Measurements from ENCODE around the gene SELL. TPM values are rescaled to one million over a fixed set of nuclear protein-coding genes. Genes with fewer than 3 reads are reported as not detected.

SELL gene
- total RNA-seq (2022; extraction: Qiagen RNA extraction): 0.14 to 0.36 TPM (median 0.19 TPM) in 5 replicates

DNA sequence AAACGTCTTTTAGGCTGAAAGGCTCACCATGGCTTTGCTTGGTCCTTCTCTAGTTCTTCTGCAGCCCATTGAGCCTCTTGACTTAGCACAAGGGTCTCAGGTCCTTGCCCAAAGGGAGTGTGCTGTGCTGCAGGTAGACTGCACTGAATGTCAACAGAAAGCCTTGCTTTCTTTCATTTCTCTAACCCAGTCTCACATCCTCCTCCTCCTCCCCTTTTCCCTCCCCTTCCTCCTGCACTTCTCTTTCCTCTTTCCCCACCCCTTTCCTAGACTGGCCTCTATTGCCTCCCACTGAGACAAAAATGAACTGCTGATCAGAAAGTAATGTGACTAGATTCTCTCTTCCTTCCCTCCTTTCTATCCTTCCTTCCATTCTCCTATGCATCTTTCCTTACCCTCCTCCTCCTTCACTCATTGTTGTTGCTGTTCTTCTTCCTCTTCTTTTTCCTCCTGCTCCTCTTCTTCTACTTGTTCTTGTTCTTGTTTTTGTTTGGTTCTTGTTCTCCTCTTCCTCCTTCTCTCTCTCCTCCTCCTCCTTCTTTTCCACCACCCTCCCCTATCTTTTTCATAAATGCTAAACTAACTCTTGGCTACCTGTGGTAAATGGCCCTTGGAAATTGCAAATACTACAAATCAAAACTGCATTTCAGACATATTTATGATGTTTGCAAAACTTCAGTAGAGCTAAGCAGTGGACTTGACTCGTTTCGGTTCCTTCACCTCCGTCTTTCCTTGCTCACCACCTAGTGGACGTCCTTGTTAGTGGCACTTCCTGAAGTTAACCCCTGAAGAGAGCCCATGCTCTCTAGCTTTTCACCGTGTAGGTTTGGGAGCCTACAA, at the start of gene SELL:
Gene SELL, minus strand, starts transcription at position 152 of the 840 bp plus-strand sequence. Its CDS starts 122 bp downstream, at position 30.

DNA sequence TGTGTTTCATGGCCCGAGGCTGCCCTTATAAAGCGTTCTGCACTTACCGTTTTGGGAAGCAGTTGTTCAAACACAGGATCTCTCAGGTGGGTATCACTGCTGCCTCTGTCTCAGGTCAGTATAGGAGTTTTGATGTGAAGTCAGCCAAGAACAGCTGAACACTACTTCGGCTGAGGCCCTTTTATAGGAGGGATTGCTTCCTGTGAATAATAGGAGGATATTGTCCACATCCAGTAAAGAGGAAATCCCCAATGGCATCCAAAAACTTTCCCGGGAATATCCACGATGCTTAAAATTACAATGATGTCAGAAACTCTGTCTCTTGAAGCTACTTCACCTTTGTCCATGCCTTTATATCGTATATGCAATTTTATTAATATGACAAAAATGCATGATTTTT, 22.5 kb upstream of the SELL start, which contains the start of gene SELE:
Gene SELE, minus strand, starts transcription at position 156 of the 400 bp plus-strand sequence. CDS start 467 bp downstream, outside the sequence.

Other genes starting within 250 kb of the SELL start
- gene SLC19A2, start 225.7 kb downstream of the SELL start, total RNA-seq (2022; extraction: Qiagen RNA extraction): 7.5 to 9.0 TPM (median 8.3 TPM) in 5 replicates
- 0.02 to 0.09 TPM (median 0.05 TPM) in 5 replicates for gene F5, start 125.1 kb downstream of the SELL start, total RNA-seq (2022; extraction: Qiagen RNA extraction)
- gene SELP, start 81.5 kb downstream of the SELL start, total RNA-seq (2022; extraction: Qiagen RNA extraction): not detected in 5 replicates
- 0.02 TPM in 1 of 5 replicates, not detected in the others for gene SELE, start 22.5 kb upstream of the SELL start, total RNA-seq (2022; extraction: Qiagen RNA extraction)
- gene METTL18, start 83.3 kb upstream of the SELL start, total RNA-seq (2022; extraction: Qiagen RNA extraction): 4.9 to 7.8 TPM (median 5.6 TPM) in 5 replicates
- 2.6 to 3.9 TPM (median 3.4 TPM) in 5 replicates for gene SCYL3, start 182.3 kb upstream of the SELL start, total RNA-seq (2022; extraction: Qiagen RNA extraction)

Data from A549 treated with CORT108297 at 1 μM for 4 hours (cell line).